SU-DHL-6 (cell line): ENCODE data around the gene IRAK4.

Source experiments
- EZH2phosphoT487 ChIP-seq: fragments of 200-600 bp; sonication (generic), shearing (Covaris generic); conservative IDR thresholded peaks from 2 replicates; pipeline ENCODE4 v1.6.1; 2018; ENCODE audit warnings: mild to moderate bottlenecking, antibody characterized with exemption, low read length, moderate library complexity, mixed read lengths
- TF ChIP-seq, protein P1 (sequence below): fragments of 200-600 bp; sonication (generic); IDR thresholded peaks from one replicate; pipeline ENCODE4 v1.5.1; 2017; ENCODE audit warnings: antibody characterized with exemption, mild to moderate bottlenecking, low read length, moderate library complexity; ENCODE audit not compliant: insufficient read depth, poor library complexity, severe bottlenecking

DNA sequence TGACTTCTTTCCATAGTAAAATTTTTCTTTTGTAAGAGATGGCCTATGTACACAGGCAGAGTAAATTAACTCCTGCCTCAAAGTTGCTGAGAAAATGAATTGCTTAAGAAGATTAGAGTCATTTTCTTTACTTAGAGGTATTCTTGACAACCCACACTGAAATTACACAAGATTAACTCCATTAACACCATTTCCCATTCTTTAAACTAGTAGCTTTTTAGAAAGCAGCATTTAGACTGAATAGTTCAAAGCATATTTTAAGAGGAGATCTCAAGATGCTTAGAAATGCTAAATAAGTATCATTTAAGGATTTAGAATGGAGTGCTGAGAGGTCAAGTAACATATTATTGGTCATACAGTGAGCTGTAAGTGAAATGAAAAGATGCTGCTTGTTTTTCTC is 35.6 kb upstream of the IRAK4 start:
- TF ChIP-seq, protein P1, sequence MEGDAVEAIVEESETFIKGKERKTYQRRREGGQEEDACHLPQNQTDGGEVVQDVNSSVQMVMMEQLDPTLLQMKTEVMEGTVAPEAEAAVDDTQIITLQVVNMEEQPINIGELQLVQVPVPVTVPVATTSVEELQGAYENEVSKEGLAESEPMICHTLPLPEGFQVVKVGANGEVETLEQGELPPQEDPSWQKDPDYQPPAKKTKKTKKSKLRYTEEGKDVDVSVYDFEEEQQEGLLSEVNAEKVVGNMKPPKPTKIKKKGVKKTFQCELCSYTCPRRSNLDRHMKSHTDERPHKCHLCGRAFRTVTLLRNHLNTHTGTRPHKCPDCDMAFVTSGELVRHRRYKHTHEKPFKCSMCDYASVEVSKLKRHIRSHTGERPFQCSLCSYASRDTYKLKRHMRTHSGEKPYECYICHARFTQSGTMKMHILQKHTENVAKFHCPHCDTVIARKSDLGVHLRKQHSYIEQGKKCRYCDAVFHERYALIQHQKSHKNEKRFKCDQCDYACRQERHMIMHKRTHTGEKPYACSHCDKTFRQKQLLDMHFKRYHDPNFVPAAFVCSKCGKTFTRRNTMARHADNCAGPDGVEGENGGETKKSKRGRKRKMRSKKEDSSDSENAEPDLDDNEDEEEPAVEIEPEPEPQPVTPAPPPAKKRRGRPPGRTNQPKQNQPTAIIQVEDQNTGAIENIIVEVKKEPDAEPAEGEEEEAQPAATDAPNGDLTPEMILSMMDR, result no peak
- TF ChIP-seq EZH2phosphoT487, result no peak
